Ascending aorta (tissue), 2 donors: ENCODE data around the gene ATXN1. TPM values are rescaled to one million over a fixed set of nuclear protein-coding genes. Genes with fewer than 3 reads are reported as not detected.
"Not testable (repeated sequence)": the region's sequence is repeated elsewhere in the genome, so short reads cannot be mapped to it uniquely, and the experiment has no call there.

ENCODE experiments used
- DNase-seq, 2 donors: peaks; one replicate each; pipeline ENCODE4 v3.0.0-alpha.2; 2019; ENCODE audit warnings: low spot score in 2 of 2
- H3K27ac ChIP-seq, 2 donors: fragments of 200-600 bp; sonication (generic); one replicate each; pipeline ENCODE4 v1.5.1; 2016 to 2017; ENCODE audit warnings: mild to moderate bottlenecking in 1 of 2
- H3K27me3 ChIP-seq: fragments of 200-600 bp; sonication (generic); one replicate; pipeline ENCODE4 v1.5.1; 2017
- H3K36me3 ChIP-seq, 2 donors: fragments of 200-600 bp; sonication (generic); one replicate each; pipeline ENCODE4 v1.5.1; 2016
- H3K4me1 ChIP-seq, 2 donors: fragments of 200-600 bp; sonication (generic); one replicate each; pipeline ENCODE4 v1.5.1; 2016 to 2017; ENCODE audit warnings: mild to moderate bottlenecking in 1 of 2
- H3K4me3 ChIP-seq, 2 donors: fragments of 200-600 bp; sonication (generic); one replicate each; pipeline ENCODE4 v1.5.1; 2016 to 2017; ENCODE audit warnings: mild to moderate bottlenecking in 1 of 2
- H3K9me3 ChIP-seq, 2 donors: fragments of 200-600 bp; sonication (generic); one replicate each; pipeline ENCODE4 v1.5.1; 2016
- CTCF ChIP-seq, 3 experiments: fragments of 200-600 bp in 2 of 3; fragments of 450-650 bp in 1 of 3; sonication (generic) in 2 of 3; IDR thresholded peaks; one replicate each; pipeline ENCODE4 v1.5.1; 2016 to 2019; ENCODE audit warnings: antibody characterized with exemption in 3 of 3, mild to moderate bottlenecking in 1 of 3, moderate library complexity in 1 of 3
- intact Hi-C: fragments of 100-400 bp; cut with DNase I; formaldehyde crosslinking; loops from one replicate; pipeline ENCODE4 v1.15.1; 2023
- total RNA-seq: library from RNA; depleted of rRNA; stranded (reverse); fragments of >200 nt; gene quantifications from one replicate; pipeline ENCODE4 v1.1.0, GENCODE V29; 2016

Gene ATXN1
- total RNA-seq, 1 donor from 2014 or later = 68.3 TPM

DNA sequence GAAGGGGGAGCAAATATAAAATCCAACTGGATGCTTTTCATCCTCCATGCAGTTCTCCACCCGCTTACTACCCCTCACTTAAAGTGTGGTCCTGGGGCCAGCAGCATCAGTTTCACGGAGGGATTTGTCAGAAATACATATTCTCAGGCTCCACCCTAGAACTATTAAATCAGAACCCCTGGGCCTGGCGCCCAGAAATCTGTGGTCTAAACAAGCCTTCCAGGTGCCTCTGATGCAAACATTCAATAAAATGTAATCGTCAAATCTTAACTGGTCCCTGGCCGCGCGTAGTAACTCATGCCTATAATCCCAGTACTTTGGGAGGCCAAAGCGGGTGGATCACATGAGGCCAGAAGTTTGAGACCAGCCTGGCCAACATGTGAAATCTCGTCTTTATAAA, 47.7 kb downstream of the ATXN1 start:
- no peak overlapping the region for H3K4me3 ChIP-seq

DNA sequence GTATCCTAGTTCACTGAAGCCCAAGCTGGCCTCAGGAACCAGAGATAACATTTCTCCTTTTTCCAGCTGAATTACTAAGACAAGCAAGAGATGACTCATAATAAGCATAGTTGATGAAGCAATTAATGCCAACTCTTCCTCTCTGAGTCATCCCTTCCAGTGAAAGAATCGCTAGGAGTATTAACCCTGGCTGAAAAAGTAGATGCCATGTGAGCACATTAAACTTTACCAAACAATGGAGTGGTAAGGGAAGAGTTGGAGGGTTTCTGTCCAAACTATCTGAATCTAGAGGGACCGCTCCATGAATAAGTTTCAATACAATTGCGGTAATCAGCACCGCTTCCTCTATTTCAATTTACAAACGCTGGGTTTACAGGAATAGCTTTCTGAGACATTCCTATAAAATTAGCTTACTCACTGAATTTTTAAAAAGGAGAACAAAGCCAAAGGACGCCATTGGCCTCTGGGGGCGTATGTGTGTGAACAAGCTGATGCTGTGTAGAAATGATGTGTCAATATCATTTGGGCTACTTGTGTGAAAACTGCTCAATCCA, 48.3 kb downstream of the ATXN1 start:
- Histone ChIP-seq H3K4me1 (peaks cover 3 to 26% of the 10 kb centered on the region in 2 donors), H3K4me3 (peak overlapping the region in 1 of 2 donors; percentile 31), H3K9me3 (no peaks in the 10 kb centered on the region), H3K36me3 (no peaks in the 10 kb centered on the region), H3K27ac (peak overlapping the region; percentile 67 to 77), H3K27me3 (no peaks in the 10 kb centered on the region)
- TF ChIP-seq CTCF (IDR thresholded peaks at IDR 0.05) = peak in 2 of 3 experiments; percentile 17 to 19
- peak in 1 of 2 donors; percentile 81 for DNase-seq
- intact Hi-C loops = no loop called here

More for the DNA sequence above, 47.7 kb downstream of the ATXN1 start:
- Histone ChIP-seq H3K4me1 (peaks cover 3 to 25% of the 10 kb centered on the region in 2 donors), H3K27me3 (no peaks in the 10 kb centered on the region), H3K9me3 (no peaks in the 10 kb centered on the region), H3K27ac (peak overlapping the region; percentile 67 to 77), H3K36me3 (no peaks in the 10 kb centered on the region)
- no peak for DNase-seq
- intact Hi-C loops = no loop called here
- TF ChIP-seq CTCF (IDR thresholded peaks at IDR 0.05) = no peak

DNA sequence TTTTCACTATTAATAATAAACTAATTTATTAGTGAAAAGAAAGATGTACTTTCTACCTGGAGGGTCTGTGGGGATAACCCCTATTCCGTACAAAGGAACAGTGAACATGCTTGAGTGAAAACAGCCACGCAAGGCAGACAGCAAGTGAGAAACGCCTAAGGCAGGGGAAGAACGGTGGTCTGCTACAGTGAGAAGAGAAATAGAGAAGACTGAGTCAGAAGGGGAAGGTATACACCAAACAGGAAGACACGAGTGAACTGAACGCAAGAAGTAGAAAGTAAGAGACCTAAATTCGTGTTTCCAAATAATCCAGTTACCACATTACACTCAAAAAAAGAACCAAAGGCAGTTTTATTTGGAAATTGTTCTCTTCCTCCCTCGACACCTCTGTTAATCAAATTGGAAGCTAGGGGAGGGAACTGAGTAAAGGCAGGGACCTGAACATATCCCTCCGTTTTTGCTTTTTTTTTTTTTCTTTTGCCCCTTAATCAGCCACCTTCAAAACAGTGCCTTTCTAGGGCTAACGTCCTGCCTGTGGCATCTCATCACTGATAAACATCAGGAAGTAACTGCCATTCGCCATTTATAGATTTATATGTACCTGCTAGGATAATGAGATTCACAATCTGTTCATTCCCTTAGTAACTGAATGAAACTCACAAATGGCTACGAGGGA, 48.9 kb downstream of the ATXN1 start:
- Histone ChIP-seq H3K27me3 (no peaks in the 10 kb centered on the region), H3K4me1 (peaks cover 7 to 23% of the 10 kb centered on the region in 2 donors), H3K36me3 (no peaks in the 10 kb centered on the region), H3K9me3 (no peaks in the 10 kb centered on the region), H3K27ac (peak overlapping the region; percentile 67 to 77), H3K4me3 (peak overlapping the region in 1 of 2 donors; percentile 31)
- TF ChIP-seq CTCF (IDR thresholded peaks at IDR 0.05) = no peak
- no peak for DNase-seq
- intact Hi-C loops = no loop called here

- Histone ChIP-seq H3K4me3 (peak overlapping the region in 1 of 2 donors; percentile 31), H3K36me3 (no peaks in the 10 kb centered on the region), H3K4me1 (peaks cover 7 to 28% of the 10 kb centered on the region in 2 donors), H3K27ac (peak overlapping the region; percentile 67 to 77), H3K9me3 (no peaks in the 10 kb centered on the region), H3K27me3 (no peaks in the 10 kb centered on the region)
- intact Hi-C loops = no loop called here
- no peak for DNase-seq
- TF ChIP-seq CTCF (IDR thresholded peaks at IDR 0.05) = no peak
Measured at GRCh38 chr6:16711546-16712254, 49.6 kb downstream of the ATXN1 start.

- intact Hi-C loops = loop anchor here (10.0 kb wide), 1 partner anchor 1042 kb away; the partner anchor contains the start of gene DTNBP1
- Histone ChIP-seq H3K27ac (peak overlapping the region; percentile 13 to 27), H3K36me3 (no peaks in the 10 kb centered on the region), H3K4me1 (peaks cover 5 to 31% of the 10 kb centered on the region in 2 donors), H3K9me3 (no peaks in the 10 kb centered on the region), H3K27me3 (no peaks in the 10 kb centered on the region), H3K4me3 (no peak overlapping the region)
- TF ChIP-seq CTCF (IDR thresholded peaks at IDR 0.05) = no peak
- DNase-seq = no peak
Measured at GRCh38 chr6:16706911-16707783, 54.1 kb downstream of the ATXN1 start.

- H3K36me3 ChIP-seq, H3K27me3 ChIP-seq, H3K9me3 ChIP-seq, DNase-seq, H3K4me3 ChIP-seq: not testable (repeated sequence)
- peaks cover 5 to 26% of the 10 kb centered on the region in 2 donors for H3K4me1 ChIP-seq
- H3K27ac ChIP-seq = peak overlapping the region in 1 of 2 donors; percentile 13
- intact Hi-C loops = loop anchor here (10.0 kb wide), 1 partner anchor 1042 kb away; the partner anchor contains the start of gene DTNBP1
Measured at GRCh38 chr6:16706491-16706890, 54.8 kb downstream of the ATXN1 start.
